CD4-positive, alpha-beta T cell treated with Interleukin-6 at 100 ng/mL for 8 hours (primary cell): ENCODE results near the gene SCAANT1.

ENCODE experiments used
- DNase-seq: peaks from one replicate; pipeline ENCODE4 v3.0.0-alpha.2; 2020; ENCODE audit warnings: mixed read lengths, low spot score

The SCAANT1 gene

DNA sequence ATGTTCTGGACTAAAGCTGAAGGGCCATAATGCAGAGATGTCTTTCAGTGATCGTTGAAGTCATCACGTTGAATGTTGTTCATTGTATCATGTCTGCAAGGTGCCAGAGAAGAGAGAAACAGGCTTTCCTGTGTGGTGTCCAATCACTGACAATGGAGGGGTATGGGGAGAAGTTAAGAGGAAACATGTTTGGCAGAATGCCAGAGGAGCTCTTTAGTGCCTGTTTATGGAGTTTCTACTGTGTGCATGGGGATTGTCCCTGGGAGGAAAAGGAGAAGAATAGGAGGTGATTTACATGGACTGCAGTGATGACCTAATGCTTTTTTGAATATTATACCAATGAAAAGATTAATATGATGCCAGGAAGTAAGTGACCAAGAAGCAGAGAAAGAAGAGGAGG is 11.7 kb downstream of the SCAANT1 start:
- no peak for DNase-seq

DNA sequence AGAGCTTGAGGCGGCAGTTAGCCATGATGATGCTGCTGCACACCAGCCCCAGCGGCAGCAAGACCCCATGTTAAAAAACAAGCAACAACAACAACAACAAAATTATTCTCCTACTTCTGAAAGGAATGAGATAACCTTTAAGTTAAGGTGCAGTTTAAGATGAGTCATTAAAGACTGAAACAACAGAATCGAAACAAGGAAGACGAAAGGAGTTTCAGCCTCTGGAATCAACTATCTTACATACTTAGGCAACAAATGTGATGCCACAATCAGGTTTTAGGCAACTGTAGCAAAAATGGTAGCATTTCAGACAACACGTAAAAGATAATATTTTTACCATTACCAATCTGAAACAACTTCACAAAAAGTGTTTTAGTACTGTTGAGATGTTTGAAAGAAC is 12.2 kb downstream of the SCAANT1 start:
- DNase-seq: no peak

- DNase-seq: no peak
These were observed 15.7 kb downstream of the SCAANT1 start for GRCh38 chr3:63896332-63897030.

- no peak for DNase-seq
These were observed 16.6 kb downstream of the SCAANT1 start for GRCh38 chr3:63895422-63896189.

DNA sequence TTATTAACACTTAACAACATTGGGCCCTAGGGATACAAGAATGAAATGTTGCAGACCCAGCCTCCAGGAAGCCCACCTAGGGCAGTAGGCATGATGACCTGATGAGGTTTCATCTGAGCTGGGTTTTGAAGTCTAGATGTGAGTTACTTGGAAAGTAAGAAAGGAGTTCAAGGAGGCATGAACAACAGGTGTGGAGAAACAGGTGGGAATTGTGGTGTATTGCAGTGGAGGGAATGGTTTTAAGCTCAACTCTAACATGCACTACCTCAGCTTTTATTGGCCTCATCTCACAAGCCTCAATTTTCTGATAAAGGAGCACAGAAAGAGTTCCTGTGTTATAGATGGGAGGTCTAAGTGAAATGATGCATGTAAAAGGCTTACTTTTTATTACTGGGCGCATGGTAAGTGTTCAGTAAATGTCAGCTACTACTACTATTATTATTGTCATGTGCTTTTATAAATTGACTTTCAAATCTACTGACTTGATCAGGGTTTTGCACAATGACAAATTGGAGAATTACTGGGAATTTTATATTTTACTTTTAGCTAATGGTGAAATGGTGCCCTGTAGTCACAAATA is 19.3 kb downstream of the SCAANT1 start:
- no peak for DNase-seq

GRCh38 chr3:63891518-63891917 is 20.7 kb downstream of the SCAANT1 start:
- no peak for DNase-seq

DNA sequence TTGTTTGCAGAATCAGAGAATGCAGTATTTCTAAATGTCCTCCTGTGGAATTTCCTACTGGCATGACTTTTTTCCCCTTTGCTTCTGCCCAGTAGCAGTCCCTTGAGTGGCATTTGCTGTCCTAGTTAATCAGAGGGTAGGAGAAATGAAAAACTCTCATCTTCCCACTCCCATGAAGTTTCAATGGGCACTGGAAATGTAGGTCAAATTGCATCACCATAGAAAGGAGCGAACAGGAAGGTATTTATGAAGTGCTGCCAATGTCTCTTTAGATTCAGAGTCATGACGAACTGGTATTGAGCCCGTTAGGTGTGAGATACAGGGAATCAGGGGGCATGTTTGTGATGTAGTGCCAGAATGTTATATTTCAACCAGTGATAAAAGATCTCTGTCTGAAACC is 25.3 kb downstream of the SCAANT1 start:
- no peak for DNase-seq

DNA sequence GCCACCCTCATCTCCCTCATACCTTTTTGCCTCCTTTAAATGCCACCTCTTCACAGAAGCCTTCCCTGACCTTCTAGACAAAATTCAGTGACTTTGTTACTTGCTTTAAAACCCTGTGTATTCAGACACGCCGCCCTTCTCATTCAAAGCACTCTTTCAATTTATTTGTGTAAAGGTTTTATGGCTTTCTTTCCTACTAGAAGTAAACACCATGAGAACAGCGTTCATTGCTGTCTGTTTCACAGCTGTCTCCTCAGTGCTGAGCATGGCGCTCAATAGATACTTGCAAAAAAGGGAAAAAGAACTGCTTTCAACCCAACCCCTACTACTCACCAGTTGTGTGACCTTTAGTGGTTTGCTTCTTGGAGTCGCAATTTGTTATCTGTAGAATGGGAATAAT is 31.5 kb downstream of the SCAANT1 start:
- DNase-seq: no peak

GRCh38 chr3:63878394-63879060 is 33.7 kb downstream of the SCAANT1 start:
- DNase-seq: no peak

GRCh38 chr3:63877737-63878393 is 34.3 kb downstream of the SCAANT1 start:
- DNase-seq: no peak

GRCh38 chr3:63876260-63876659 is 35.9 kb downstream of the SCAANT1 start:
- no peak for DNase-seq

DNA sequence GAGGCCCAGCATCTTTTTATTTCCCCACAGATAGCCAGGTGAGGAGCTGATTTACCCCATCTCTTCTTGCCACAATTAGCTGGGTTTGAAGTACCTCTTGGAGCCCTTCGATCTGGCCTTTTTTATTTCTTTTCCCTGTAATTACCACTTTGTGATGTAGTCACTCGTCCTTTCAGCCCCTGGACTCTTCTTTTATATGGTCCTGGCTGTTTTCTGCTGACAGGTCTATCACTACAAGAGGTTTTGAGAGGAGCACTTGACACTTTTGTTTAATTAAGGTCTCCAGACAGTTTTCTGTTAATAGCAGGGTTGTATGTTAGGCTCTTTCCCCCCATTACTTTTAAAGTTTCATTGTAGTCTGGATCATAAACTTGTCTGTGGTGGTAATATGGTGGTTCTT is 36.7 kb downstream of the SCAANT1 start:
- no peak for DNase-seq

- DNase-seq: no peak
These were observed 37.4 kb downstream of the SCAANT1 start for GRCh38 chr3:63874769-63875168.

DNA sequence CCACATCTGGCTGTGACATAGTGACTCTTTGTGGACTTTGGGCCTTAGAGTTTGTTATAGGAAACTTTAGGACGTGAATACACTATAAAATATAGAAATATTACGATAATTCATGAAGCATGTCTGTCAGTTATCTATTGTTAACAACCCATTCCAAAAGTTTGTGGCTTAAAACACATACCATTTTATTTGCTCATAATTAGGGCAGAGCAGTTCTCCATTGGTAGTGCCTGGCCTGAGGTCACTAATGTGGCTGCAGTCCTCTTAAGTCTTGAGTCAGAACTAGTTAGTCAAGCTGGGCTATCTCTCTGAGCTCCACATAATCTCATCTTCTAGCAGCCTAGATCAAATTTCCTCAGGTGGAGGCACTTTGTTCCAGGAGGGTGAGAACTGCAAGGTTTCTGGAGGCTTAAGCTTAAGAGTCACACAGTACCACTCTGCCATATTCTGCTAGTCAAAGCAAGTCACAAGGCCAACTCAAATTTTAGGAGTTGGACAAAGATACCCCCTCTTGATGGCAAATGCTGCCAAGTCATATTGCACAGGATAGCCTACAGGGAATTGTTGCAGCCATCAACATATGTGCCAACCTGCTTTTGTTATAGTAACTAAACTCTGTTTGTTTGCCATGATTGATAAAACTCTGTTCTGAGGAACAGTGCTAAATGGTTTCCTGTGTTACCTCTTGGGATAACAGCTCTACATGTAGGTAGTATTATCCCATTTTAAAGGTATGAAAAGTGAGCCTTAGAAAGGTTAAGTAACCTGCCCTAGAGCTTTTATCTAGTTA is 39.9 kb downstream of the SCAANT1 start:
- no peak for DNase-seq

- DNase-seq: no peak
These were observed 41.6 kb downstream of the SCAANT1 start for GRCh38 chr3:63870615-63871005.

GRCh38 chr3:63869940-63870614 is 42.1 kb downstream of the SCAANT1 start:
- no peak for DNase-seq

DNA sequence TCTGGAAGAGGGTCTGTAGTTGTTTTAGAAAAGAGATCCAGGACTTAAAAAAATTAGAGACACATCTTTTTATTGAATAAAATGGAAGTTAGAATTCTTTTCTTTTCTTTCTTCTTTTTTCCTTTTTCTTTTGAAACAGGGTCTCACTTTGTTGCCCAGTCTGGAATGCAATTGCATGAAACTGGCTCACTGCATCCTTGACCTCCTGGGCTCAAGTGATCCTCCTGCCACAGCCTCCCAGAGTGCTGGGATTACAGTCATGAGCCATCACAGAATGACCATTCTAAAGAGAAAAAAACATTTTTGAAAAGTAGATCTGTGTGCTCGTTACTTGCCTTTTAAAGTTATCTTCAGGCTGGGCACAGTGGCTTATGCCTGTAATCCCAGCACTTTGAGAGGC is 45.0 kb downstream of the SCAANT1 start:
- DNase-seq: no peak

- no peak for DNase-seq
These were observed 47.2 kb downstream of the SCAANT1 start for GRCh38 chr3:63864965-63865327.

DNA sequence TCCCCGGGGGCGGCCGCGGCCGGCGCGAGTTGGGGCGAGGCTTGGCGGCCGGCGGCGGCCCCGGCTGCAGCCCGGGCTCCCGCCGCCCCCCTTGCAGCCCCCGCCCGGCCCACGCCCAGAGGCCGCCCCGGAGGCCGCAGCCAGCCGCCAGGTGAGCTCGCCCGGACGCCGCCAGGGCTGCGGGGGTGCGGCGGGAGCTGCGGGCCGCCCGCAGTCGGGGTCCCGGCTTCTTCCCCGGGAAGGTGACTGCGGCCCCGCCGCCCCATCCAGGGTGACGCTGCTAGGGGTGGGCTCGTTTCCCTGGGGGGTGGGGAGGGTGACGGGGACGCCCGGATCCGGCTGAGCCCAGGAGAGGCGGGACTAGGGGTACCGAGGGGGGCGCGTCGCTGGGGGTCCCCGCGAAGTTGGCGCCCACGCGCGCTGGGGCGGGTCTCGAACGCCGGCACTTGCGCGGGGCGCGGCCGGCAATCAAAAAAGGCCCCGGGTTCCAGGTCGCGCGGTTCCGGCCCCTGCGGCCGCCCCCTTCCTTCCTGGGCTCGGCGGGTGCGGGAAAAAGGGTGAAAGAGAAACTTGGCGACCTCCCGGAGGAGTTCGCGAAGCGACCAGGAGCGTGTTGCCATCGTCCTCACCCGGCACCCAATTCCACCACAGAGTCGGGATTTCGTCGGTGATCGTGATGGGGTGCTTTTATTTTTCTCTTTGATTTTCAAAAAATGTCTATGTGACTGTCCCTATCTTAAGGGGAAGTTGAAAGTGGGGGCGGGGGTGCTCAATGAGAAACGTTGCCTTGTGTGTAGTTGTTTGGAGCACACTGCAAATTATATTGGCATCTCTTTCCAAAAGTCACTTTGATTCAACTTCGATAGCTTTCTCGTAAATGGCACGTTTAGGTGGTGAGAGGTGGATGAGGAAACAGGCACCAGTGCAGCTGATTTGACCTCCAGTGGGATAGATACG is 47.9 kb downstream of the SCAANT1 start:
- DNase-seq: peak; percentile 20
